GM21825 (cell line): ENCODE measurements around the gene C19orf73.
"Not testable (repeated sequence)": the region's sequence is repeated elsewhere in the genome, so short reads cannot be mapped to it uniquely, and the experiment has no call there.

Experiments used
- ATAC-seq: cut with Tn5 transposase; IDR thresholded peaks from one replicate; pipeline ENCODE4 v1.9.1; 2021; ENCODE audit warnings: mild to moderate bottlenecking, moderate library complexity; ENCODE audit not compliant: unreplicated experiment

C19orf73 gene

DNA sequence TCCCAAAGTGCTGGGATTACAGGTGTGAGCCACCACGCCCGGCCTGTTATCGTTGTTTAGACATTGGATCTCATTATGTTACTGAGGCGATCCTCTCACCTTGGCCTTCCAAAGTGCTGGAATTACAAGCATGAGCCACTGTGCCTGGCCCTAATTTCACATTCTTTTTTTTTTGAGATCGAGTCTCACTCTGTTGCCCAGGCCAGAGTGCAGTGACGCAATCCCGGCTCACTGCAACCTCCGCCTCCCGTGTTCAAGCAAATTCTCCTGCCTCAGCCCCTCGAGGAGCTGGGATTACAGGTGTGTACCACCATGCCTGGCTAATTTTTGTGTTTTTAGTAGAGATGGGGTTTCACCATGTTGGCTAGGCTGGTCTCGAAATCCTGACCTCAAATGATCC lies 4.3 kb upstream of the C19orf73 start:
- not testable (repeated sequence) for ATAC-seq

DNA sequence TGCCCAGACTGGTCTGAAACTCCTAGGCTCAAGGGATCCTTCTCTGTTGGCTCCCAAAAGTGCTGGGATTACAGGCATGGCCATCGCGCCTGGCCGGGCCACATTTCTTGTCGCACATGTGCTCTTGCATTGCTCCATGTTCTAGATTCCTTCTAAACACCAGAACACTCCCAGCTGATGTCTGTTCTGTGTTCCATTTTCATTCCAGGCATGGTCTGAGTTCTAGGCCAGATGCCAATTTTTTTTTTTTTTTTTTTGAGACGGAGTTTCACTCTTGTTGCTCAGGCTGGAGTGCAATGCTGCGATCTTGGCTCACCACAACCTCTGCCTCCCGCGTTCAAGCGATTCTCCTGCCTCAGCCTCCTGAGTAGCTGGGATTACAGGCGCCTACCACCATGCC lies 2.9 kb upstream of the C19orf73 start:
- not testable (repeated sequence) for ATAC-seq

DNA sequence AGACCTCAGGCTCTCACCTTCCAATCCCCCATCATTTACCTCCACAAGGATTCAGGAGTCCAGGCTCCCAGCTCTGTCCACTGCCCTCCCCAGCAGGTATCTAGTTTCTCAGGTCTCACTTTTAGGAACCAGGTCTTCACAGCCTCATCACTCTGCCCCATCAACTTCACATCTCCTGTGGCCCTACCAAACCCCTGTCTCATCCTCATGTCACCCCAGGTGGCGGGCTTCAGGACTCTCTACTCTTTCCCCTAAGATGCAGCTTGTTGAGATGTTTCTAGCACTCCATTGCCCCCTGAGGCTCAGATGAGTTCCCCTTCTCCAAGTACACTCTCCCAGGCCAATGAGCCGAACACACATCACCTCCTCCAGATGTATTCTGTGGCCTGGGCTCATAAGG lies 1.9 kb upstream of the C19orf73 start:
- no peak for ATAC-seq

DNA sequence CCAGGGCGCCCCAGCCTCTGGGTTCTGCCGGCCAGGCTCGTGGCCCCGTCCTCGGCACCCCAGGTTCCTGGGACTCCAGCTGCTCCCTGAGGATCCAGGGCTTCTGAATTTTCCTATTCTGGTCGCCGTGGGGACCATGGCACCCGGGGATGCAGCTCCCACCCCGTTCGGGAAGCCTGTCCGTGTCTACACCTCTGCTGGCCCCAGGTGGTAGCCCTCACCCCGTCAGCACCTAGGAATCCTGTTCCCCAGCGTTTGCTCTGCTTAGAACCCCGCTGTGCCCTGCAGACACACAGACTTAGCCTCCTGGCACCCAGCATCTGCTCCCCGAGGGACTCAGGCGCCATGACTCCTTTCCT lies 1.4 kb upstream of the C19orf73 start:
- ATAC-seq: no peak

DNA sequence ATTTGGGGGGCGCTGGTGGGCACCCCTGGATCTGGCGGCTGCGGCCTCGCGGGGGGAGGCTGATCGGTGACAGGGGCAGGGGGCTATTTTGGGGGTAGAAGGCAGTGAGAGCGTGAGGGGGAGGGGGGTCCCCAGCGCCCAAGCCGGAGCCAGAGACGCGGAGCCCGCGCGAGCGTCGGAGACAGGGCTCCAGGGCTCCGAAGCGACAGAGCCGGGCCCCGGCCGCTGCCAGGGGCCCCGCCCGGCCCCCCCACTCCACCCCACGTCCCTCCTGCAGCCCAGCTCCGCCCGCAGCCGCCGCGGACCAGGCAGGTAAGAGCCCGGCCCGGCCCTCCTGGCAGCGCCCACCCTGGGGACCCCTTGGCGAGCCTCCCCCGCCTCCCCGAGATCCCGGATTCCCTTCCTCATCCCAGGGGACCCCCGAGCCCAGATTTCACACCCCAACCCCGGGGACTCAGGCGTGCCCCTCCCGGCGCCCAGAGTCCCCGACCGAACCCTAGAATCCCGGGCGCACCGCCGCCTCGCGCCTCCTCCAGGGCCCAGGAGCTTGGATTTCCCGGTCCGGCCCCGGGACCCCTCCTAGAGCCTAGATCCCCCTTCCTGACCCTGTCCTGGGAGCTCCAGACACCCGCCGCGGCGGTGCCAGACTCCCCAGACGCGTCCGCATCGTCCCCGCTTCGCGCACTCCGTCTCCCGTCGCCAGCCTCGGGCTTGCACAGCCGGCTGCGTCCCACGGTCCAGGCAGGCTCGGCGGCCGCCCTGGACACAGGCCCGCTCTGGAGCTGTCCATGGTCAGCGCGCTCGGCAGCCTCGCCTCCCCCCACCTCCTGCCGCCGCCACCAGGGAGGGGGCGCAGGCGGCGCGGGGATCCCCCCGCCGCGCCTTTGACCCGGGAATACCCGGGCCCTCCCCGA lies 725 bp upstream of the C19orf73 start, which contains the start of gene PPFIA3:
PPFIA3 (plus strand) TSS at position 134 of the 914 bp plus-strand sequence. CDS start 8,330 bp downstream, outside the sequence.
- ATAC-seq: no peak

DNA sequence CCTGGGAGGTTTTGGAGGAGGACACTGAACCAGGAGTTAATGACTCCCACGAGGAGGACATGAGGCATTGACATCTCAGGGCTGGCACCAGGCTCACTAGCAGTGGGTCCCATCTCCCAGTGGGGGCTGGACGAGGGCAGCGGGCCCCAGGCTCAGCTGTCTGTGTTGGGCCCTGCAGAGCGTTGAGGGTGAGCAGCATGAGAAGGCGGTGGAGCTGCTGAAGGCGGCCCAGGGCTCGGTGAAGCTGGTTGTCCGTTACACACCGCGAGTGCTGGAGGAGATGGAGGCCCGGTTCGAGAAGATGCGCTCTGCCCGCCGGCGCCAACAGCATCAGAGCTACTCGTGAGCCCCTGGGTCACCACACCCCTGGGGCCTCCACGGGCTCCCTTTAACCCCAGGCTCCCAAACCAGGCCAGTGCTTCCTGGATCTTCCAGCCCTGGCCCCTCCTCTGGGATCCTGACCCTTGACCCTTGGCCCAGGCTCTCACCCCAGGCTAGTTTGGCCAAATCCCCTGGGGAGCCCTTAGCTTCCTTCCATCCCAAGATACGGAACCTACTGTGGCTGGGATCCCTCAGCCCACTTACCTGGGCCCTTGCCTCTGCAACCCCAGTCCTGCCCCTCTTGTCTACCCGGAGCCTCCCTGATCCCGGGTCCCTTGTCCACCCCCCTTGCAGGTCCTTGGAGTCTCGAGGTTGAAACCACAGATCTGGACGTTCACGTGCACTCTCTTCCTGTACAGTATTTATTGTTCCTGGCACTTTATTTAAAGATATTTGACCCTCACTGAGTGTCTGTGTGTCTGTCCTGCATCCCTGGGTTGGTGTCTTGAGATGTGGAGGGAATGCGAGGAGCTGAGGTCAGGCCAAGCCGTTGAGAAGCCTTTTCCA lies 1.0 kb downstream of the C19orf73 start:
- ATAC-seq: no peak

DNA sequence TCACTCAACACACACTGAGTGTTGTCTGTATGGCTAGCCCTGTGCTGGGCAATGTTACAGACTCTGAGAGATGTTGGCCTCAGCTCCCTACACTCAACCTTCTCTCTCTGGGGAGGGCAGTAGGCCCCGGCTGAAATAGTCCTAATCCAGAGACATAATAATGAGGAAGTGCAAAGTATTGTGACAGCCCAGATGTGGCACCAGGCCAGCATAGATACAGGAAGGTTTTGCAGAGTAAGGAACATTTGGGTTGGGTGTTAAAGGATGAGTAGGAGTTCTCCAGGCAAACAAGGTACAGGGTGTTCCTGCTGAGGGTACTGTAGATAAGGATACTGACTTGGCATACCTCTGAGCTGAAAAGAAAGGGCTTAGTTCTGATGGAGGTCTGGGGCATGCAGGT lies 2.4 kb downstream of the C19orf73 start:
- no peak for ATAC-seq

DNA sequence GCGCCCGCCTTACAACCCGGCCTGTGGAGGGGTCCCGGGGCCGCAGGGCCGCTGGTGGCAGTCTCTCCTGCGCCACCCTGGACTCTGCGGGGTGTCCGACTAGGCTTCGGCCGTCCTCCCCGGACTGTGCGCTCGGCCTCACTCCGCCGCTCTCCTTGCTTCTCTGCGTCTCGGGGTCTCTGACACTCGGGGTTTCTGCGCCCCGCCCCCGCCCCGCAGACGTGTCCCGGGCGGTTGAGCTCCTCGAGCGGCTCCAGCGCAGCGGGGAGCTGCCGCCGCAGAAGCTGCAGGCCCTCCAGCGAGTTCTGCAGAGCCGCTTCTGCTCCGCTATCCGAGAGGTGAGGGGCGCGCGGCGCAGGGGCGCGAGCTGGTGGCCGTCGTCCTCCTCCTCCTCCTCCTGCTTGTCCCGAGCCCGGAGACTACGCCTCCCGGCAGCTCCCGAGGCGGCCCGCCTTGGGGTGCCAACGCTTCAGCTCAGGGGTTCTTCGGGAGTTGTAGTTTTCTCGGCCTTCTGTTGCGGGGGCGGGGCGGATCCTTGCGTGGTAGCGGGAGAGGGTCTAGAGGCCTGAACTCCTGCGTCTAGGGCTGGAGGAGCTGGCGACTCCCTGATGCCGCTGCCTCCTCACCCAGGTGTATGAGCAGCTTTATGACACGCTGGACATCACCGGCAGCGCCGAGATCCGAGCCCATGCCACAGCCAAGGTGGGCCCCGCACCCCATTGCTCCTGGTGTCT lies 4.1 kb downstream of the C19orf73 start:
- ATAC-seq: no peak

DNA sequence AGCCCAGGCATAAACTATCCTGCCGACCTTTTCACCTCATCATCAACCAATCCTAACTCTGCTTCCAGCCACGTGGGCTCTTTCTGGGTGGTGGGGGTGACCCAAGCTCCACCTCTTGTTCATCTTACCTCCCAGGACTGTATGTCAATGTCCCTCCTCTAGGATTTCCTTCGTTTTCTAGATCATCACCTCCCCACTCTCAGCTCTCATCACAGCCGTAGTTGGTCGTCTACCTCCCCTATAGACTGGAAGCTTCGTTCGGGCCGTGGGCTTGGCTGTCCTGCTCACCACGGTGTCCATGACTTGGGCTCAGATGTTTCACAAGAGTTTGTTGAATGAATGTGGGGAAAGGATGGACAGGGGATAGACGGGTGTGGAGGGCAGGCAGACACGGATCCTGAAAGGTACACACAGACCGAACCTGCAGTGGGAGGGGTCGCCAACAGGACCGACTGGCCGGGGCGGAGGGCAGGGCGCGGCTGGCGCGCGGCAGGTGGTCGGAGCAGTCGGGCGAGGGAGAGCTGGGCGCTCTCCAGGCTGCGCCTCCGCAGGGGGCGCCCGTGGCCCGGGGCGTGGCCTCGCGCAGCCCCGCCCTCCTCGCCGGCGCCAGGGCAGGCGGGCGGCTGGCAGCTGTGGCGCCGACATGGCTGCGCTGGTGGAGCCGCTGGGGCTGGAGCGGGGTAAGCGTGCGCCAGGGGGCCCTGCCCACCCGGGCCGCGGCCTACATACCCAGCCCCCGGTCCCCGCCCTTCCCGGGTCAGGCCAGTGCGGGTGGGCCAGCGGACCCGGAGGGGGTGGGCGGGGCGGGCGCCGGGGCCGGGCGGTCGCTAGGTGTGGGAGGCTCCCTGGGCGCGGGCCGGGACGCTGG lies 4.9 kb downstream of the C19orf73 start, which contains the start of gene LIN7B:
LIN7B (plus strand) TSS at position 609 of the 868 bp plus-strand sequence; CDS start at position 644, 35 bp downstream.
- ATAC-seq: peak; percentile 44

DNA sequence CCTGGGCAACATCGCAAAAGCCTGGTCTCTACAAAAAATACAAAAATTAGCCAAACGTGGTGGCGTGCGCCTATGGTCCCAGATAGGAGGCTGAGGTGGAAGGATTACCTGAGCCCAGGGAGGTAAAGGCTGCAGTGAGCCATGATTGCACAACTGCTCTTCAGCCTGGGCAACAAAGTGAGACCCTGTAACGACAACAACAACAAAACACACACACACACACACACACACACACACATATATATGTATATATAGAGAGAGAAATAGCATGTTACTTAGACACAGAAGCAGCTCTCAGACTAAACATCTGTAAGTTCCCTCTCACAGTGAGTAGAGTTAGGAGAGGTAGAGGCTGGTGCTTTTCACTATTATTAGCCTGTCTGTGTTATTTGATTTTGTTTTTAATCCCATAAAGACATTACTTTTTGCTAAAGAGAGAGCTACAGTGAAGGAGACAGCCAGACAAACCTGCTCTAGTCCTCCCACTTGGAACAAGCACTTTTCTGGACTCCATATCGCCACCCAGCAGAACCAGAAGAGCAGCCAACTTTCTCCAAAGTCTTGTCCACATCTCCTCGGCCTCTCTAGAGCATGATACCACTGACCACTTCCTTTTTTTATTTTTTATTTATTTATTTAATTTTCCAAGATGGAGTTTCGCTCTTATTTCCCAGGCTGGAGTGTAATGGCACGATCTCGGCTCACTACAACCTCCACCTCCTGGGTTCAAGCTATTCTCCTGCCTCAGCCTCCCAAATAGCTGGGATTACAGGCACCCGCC lies 7.5 kb downstream of the C19orf73 start:
- ATAC-seq: no peak

DNA sequence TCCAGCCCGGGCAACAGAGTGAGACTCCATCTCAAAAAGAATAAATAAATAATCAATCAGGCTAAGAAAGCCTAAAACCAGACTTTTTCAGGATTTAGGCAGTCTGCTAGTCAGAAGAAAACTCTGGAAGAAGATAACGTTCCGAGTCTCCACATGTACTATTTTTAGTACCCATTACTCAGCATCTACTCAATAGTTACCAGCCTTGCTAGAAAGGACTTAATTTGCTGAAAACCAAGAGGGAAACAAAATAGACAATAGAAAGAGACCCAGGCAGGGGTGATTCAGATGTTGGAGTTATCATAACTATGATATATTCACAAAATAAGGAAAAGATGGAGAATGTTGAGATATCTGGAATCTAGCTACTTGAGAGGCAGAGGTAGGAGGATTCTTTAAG lies 8.4 kb downstream of the C19orf73 start:
- ATAC-seq: no peak

DNA sequence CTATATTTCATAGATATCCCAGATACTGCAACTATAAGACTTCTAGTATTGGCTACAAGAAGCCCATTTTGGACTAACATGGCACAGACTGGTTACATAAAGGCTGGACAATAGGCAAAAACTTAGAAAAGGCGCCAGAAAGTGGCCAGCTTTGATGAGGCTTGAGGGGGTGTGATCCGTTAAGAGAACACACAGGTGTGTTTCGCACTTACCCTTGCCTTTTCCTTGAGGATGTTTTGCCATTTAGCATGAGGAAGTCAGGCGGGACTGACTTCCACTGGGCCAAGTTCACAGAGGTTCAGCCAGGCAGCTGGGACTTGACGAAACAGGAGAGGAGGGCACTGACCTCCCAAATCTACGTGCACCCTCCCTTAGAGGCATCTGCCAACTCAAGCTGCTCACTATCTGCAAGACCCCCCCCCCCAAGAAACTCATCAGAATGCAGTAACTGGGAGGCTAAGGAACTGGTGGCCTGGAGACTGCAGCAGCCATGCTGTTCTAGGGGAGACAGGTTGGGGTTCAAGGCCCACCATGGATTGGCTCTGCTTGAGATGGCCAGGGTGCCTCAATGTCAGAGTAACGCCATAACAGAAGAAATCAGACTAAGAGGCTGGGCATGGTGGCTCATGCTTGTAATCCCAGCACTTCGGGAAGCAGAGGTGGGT lies 9.2 kb downstream of the C19orf73 start:
- ATAC-seq: no peak

DNA sequence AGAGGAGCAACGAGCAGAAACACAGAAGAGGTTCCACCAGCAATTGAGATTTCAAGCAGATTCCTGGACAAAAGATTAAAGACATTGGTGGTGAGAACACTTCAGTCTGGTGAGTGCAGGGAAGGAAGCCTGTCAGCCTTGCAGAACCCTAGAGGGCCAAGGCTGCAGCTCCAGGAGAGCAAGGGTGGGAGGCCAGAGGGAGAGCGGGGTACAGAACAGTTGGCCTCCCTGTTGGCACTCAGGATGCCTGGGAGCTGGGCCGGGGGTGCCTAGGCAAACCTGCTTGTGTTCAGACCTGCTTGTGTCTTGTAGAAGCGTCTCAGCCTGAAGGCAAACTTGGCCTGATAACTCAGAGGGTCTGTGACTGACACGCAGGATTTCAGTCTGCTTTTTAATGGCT lies 9.9 kb downstream of the C19orf73 start:
- no peak for ATAC-seq

DNA sequence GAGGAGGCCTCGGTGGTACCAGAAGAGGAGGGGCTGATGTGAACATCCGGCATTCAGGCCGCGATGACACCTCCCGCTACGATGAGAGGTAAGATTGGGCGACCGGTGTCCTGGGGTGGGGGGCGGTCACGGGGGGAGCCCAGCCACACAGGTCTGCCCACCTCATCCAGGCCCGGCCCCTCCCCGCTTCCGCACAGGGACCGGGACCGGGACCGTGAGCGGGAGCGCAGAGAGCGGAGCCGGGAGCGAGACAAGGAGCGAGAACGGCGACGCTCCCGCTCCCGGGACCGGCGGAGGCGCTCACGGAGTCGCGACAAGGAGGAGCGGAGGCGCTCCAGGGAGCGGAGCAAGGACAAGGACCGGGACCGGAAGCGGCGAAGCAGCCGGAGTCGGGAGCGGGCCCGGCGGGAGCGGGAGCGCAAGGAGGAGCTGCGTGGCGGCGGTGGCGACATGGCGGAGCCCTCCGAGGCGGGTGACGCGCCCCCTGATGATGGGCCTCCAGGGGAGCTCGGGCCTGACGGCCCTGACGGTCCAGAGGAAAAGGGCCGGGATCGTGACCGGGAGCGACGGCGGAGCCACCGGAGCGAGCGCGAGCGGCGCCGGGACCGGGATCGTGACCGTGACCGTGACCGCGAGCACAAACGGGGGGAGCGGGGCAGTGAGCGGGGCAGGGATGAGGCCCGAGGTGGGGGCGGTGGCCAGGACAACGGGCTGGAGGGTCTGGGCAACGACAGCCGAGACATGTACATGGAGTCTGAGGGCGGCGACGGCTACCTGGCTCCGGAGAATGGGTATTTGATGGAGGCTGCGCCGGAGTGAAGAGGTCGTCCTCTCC lies 11.1 kb downstream of the C19orf73 start:
- no peak for ATAC-seq

DNA sequence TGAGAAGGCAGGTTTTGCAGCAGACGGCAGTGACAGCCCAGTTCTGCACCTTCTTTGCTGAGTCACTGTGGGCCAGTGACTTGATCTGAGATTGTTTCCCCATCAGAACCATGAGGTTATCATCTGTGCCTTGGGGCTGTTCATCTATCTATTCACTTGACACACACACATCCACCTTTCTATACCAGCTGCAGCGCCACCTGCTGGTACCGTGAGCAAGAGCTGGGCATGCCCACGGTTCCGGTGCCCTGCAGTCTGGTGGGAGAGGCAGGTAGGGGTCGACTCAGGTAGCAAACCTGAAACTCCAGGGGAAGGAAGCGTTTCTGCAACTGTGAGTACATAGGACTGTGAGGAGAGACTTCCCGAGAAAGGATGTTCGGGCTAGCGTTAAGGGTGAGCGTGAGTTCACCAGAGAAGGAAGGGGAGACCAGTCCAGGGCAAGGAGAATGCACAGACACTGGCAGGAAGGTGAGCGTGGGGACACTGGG lies 12.3 kb downstream of the C19orf73 start:
- ATAC-seq: no peak

DNA sequence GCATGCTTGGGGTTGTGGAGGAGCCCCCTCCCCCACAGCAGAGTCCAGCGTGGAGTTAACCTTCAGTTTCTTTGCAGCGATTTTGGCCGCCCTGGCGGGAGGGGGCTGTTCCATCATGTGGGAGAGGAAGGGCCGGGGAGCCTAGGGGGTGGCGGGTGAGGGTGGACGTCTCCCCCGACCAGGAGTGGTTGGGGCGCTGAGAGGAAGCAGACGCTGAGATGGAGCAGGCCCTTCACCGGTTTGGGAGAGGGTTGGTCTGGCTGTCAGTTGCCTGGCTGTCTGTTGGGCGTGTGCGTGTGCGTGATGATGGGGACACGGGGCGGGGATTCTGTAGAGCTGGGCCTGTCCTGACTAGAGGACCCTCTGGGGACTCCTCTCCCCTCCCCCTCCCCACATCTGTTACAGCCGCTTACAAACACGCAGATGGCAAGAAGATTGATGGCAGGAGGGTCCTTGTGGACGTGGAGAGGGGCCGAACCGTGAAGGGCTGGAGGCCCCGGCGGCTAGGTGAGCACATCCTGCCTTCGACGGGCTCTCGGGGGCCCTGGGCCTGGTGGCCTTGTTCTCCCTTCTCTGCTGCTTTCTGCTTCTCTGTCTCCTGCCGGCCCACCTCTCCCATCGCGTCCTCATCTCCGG lies 14.6 kb downstream of the C19orf73 start:
- no peak for ATAC-seq
